Trophoblast cell (in vitro differentiated cells and primary cell): ENCODE data around the gene ABHD16A.
A peak's percentile ranks its signal among the peaks of the same experiment; 100 is the strongest.

Source experiments
- DNase-seq, 2 donors: peaks; one replicate each; pipeline ENCODE4 v3.0.0-alpha.2; 2016
- H2AFZ ChIP-seq: 2 replicates; pipeline ENCODE4 v1.6.1; 2013; ENCODE audit warnings: low read length, moderate library complexity, mild to moderate bottlenecking; ENCODE audit not compliant: insufficient read depth, poor library complexity
- H2AK5ac ChIP-seq: 2 replicates; pipeline ENCODE4 v1.6.1; 2013; ENCODE audit warnings: mild to moderate bottlenecking, low read length
- H2BK120ac ChIP-seq: 2 replicates; pipeline ENCODE4 v1.6.1; 2013; ENCODE audit warnings: low read length, mild to moderate bottlenecking, moderate library complexity; ENCODE audit not compliant: insufficient read depth, poor library complexity
- H2BK12ac ChIP-seq: 2 replicates; pipeline ENCODE4 v1.6.1; 2013; ENCODE audit warnings: mild to moderate bottlenecking, low read length, moderate library complexity
- H2BK5ac ChIP-seq: 2 replicates; pipeline ENCODE4 v1.6.1; 2013; ENCODE audit warnings: low read length, low read depth, moderate library complexity, mild to moderate bottlenecking; ENCODE audit not compliant: poor library complexity
- H3K14ac ChIP-seq: 2 replicates; pipeline ENCODE4 v1.6.1; 2013; ENCODE audit warnings: mild to moderate bottlenecking, low read length
- H3K18ac ChIP-seq: 2 replicates; pipeline ENCODE4 v1.6.1; 2013; ENCODE audit warnings: mild to moderate bottlenecking, low read length
- H3K23ac ChIP-seq: 2 replicates; pipeline ENCODE4 v1.6.1; 2013; ENCODE audit warnings: low read length
- H3K27ac ChIP-seq: 2 replicates; pipeline ENCODE4 v1.5.1; 2013; ENCODE audit warnings: low read depth, mild to moderate bottlenecking, inconsistent platforms, low read length, moderate library complexity
- H3K27me3 ChIP-seq: 2 replicates; pipeline ENCODE4 v1.6.1; 2013; ENCODE audit warnings: inconsistent platforms, mild to moderate bottlenecking, low read length, moderate library complexity; ENCODE audit not compliant: insufficient read depth
- H3K36me3 ChIP-seq, 2 experiments: 1 replicate in 1 of 2; 2 replicates in 1 of 2; pipeline ENCODE4 v1.6.1; 2013; ENCODE audit warnings: low read length in 2 of 2, mild to moderate bottlenecking in 2 of 2, moderate library complexity in 1 of 2; ENCODE audit not compliant: insufficient read depth in 2 of 2, control insufficient read depth in 1 of 2
- H3K4ac ChIP-seq: 2 replicates; pipeline ENCODE4 v1.6.1; 2013; ENCODE audit warnings: low read depth, mild to moderate bottlenecking, low read length, moderate library complexity
- H3K4me1 ChIP-seq, 2 experiments: 1 replicate in 1 of 2; 2 replicates in 1 of 2; pipeline ENCODE4 v1.6.1; 2013; ENCODE audit warnings: low read length in 2 of 2, mild to moderate bottlenecking in 2 of 2, moderate library complexity in 1 of 2; ENCODE audit not compliant: insufficient read depth in 2 of 2, control insufficient read depth in 1 of 2
- H3K4me2 ChIP-seq: 2 replicates; pipeline ENCODE4 v1.6.1; 2013; ENCODE audit warnings: inconsistent platforms, mild to moderate bottlenecking, low read length, moderate library complexity
- H3K4me3 ChIP-seq: 2 replicates; pipeline ENCODE4 v1.5.1; 2013; ENCODE audit warnings: mild to moderate bottlenecking, low read depth, low read length, inconsistent platforms
- H3K79me1 ChIP-seq: one replicate; pipeline ENCODE4 v1.6.1; 2013; ENCODE audit warnings: low read length
- H3K79me2 ChIP-seq: 2 replicates; pipeline ENCODE4 v1.6.1; 2013; ENCODE audit warnings: low read length, mild to moderate bottlenecking; ENCODE audit not compliant: control insufficient read depth, insufficient read depth, poor library complexity
- H3K9ac ChIP-seq: 2 replicates; pipeline ENCODE4 v1.6.1; 2013; ENCODE audit warnings: mild to moderate bottlenecking, low read length
- H3K9me3 ChIP-seq: 2 replicates; pipeline ENCODE4 v1.6.1; 2013; ENCODE audit warnings: low read depth, mild to moderate bottlenecking, control low read depth, inconsistent platforms, low read length; ENCODE audit not compliant: insufficient read depth
- H4K12ac ChIP-seq: 2 replicates; pipeline ENCODE4 v1.6.1; 2013; ENCODE audit warnings: low read depth, mild to moderate bottlenecking, low read length, moderate library complexity
- H4K8ac ChIP-seq: 2 replicates; pipeline ENCODE4 v1.6.1; 2013; ENCODE audit warnings: low read depth, mild to moderate bottlenecking, low read length, moderate library complexity
- H4K91ac ChIP-seq: one replicate; pipeline ENCODE4 v1.6.1; 2013; ENCODE audit warnings: low read depth, mild to moderate bottlenecking, low read length, moderate library complexity
- WGBS: extraction: QIAGEN DNeasy Blood & Tissue Kit; methylation state at CpG from one replicate; pipeline ENCODE4 v1.1.7; 2013; ENCODE audit warnings: missing lambda C conversion rate; ENCODE audit not compliant: insufficient read length, insufficient coverage; ENCODE audit errors: extremely low coverage; 5-methylcytosine and 5-hydroxymethylcytosine counted together

The ABHD16A gene

DNA sequence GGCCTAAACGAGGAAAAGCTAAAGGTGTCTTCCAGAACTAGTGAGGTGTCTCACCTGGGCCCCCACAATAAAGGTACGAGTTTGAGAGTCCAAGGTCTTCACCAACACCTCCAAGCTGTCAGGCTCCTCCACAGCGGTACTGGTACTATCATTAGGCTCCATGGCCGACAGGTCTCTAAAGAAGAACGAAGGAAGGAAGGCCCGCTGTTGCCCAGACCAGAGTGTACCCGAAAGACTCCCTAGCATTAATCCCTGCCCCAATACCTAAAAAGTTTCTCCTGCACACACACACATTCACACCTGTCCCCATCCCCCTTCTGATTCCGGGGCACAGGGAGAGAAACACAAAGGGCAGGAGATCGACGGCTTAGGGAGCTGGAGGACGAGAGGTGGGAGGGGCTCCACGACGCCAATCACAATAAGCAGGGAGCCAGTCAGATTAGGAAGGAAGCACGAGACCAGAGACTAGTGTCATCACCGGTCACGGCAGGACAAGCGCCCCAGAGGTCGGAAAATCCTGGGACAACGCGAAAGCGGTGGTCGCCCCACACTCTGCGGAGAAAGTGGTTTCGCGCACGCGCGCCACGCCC lies 51.4 kb downstream of the ABHD16A start:
- no peaks in the 10 kb centered on the region for H3K9me3 ChIP-seq
- WGBS: no CpG with 5 or more reads among the region's 29 CpGs
- H2BK12ac ChIP-seq: no peak overlapping the region

DNA sequence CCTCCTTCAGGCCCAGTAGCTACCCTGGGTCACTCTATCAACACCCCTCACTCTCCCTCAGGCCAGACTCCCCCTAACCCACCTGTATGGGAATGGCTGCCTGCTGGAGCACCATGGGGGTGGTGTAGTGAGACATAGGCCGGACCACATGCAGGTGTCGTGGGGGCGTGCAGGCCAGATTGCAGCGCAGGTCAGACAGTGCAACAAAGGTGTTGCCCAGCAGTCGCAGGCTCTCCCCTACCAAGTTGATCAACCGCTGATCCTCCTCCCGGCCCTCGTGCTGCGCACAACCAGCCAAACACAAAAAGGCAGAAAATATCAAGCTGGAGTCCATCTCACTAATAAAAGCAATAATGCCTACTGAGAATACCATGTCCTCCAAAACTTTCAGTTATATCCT lies 57.8 kb downstream of the ABHD16A start:
- H3K4ac ChIP-seq: no peak overlapping the region
- no peak overlapping the region for H3K23ac ChIP-seq
- H4K12ac ChIP-seq: no peak overlapping the region
- no peaks in the 10 kb centered on the region for H3K27me3 ChIP-seq
- H4K8ac ChIP-seq: no peak overlapping the region
- WGBS: no CpG with 5 or more reads among the region's 9 CpGs
- no peak overlapping the region for H3K27ac ChIP-seq
- H2AK5ac ChIP-seq: no peak overlapping the region
- H3K4me1 ChIP-seq: no peaks in the 10 kb centered on the region
- no peak overlapping the region for H3K18ac ChIP-seq
- H2BK5ac ChIP-seq: no peak overlapping the region
- H3K79me2 ChIP-seq: no peaks in the 10 kb centered on the region
- H3K4me2 ChIP-seq: no peak overlapping the region
- no peak for DNase-seq
- H3K14ac ChIP-seq: no peak overlapping the region
- no peaks in the 10 kb centered on the region for H3K79me1 ChIP-seq
- H3K9ac ChIP-seq: no peak overlapping the region
- H2AFZ ChIP-seq: no peak overlapping the region
- H3K9me3 ChIP-seq: peaks cover 4% of the 10 kb centered on the region
- H3K36me3 ChIP-seq: peaks cover 70 to 83% of the 10 kb centered on the region in 2 experiments
- H2BK120ac ChIP-seq: no peak overlapping the region
- no peak overlapping the region for H3K4me3 ChIP-seq
- H4K91ac ChIP-seq: no peak overlapping the region
- no peak overlapping the region for H2BK12ac ChIP-seq

More for the DNA sequence above, 51.4 kb downstream of the ABHD16A start:
- Histone ChIP-seq H3K36me3 (peaks cover 24 to 34% of the 10 kb centered on the region in 2 experiments), H2AFZ (peak overlapping the region; percentile 30), H3K27ac (peak overlapping the region; percentile 93), H3K4me1 (peaks cover 6 to 9% of the 10 kb centered on the region in 2 experiments), H2BK120ac (peak overlapping the region; percentile 83), H3K23ac (no peak overlapping the region), H3K4ac (peak overlapping the region; percentile 82), H3K4me2 (peak overlapping the region; percentile 69), H2BK5ac (peak overlapping the region; percentile 92), H2AK5ac (peak overlapping the region; percentile 76), H4K91ac (peak overlapping the region; percentile 92), H3K4me3 (peak overlapping the region; percentile 90), H4K8ac (peak overlapping the region; percentile 96), H3K79me2 (peaks cover 7% of the 10 kb centered on the region), H3K9ac (peak overlapping the region; percentile 86), H4K12ac (peak overlapping the region; percentile 88), H3K14ac (peak overlapping the region; percentile 95), H3K18ac (peak overlapping the region; percentile 87), H3K27me3 (no peaks in the 10 kb centered on the region), H3K79me1 (peaks cover 17% of the 10 kb centered on the region)
- DNase-seq: peak; percentile 74 to 82

DNA sequence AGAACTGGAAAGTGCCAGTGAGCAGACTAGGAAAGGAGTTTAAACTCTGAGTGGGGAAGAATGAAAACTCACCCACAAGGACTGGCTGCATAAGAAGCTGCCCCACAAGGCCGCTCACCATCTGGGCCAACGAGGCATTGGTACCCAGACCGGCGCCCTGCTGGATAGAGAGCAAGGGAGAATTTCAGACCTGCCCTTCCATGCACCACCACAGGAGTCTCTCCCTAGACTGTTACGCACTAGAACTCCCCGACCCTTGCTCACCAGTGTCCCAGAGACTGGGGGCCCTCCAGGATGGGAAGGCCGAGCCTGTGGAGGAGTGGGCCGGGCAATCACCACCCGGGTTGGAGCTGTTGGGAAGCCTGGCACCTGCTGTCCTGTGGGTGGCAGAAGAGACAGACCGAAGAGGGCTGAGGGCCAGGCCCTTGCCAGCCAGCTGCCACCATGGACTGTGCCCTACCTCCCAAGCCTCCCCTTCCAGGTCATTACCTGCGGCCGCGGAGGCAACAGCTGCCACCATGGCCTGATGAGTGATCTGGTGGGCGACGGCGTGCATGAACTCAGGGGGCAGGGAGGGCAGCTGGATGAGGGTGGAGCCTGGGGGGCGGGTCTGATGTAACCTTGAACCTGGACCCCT lies 59.2 kb downstream of the ABHD16A start:
- no peak overlapping the region for H4K91ac ChIP-seq
- H3K23ac ChIP-seq: no peak overlapping the region
- no peak overlapping the region for H4K8ac ChIP-seq
- H2AK5ac ChIP-seq: no peak overlapping the region
- no peak overlapping the region for H3K4me3 ChIP-seq
- WGBS: no CpG with 5 or more reads among the region's 17 CpGs
- no peak overlapping the region for H3K18ac ChIP-seq
- no peak for DNase-seq
- no peaks in the 10 kb centered on the region for H3K79me2 ChIP-seq
- H3K9me3 ChIP-seq: peaks cover 4% of the 10 kb centered on the region
- H3K36me3 ChIP-seq: peaks cover 75 to 89% of the 10 kb centered on the region in 2 experiments
- no peak overlapping the region for H2BK5ac ChIP-seq
- H2AFZ ChIP-seq: no peak overlapping the region
- H2BK12ac ChIP-seq: no peak overlapping the region
- H3K4ac ChIP-seq: no peak overlapping the region
- no peak overlapping the region for H3K4me2 ChIP-seq
- H3K4me1 ChIP-seq: no peaks in the 10 kb centered on the region
- no peak overlapping the region for H2BK120ac ChIP-seq
- no peaks in the 10 kb centered on the region for H3K79me1 ChIP-seq
- H3K27me3 ChIP-seq: no peaks in the 10 kb centered on the region
- no peak overlapping the region for H3K14ac ChIP-seq
- H3K9ac ChIP-seq: no peak overlapping the region
- H3K27ac ChIP-seq: no peak overlapping the region
- no peak overlapping the region for H4K12ac ChIP-seq

DNA sequence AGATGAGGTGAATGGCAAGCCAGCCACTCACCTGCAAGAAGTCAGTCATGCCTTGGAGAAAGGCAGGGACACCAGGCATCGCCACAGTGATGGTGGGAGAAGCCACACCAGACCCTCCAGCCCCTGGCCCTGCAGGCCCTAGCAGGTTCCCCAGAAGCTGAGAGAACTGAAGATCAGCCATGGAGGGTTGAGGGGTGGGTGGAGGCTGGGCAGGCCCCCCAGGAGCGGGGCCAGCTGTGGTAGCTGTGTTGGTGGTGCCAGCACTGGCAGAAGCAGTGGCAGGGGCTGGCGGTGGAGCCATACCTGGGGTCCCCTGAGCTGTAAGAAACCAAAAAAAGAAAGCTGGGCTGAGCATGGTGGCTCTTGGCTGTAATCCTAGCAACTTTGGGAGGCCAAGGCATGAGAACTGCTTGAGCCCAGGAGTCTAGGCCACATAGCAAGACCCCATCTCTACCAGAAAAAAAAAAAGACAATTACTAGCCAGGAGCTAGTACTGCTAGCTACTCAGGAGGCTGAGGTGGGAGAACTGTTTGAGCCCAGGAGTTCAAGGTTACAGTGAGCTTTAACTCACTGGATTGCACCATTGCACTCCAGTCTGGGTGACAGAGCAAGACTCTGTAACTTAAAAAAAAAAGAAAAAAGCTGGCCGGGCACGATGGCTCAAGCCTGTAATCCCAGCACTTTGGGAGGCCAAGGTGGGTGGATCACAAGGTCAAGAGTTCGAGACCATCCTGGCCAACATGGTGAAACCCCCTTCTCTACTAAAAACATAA lies 60.1 kb downstream of the ABHD16A start:
- H2AK5ac ChIP-seq: no peak overlapping the region
- H3K79me2 ChIP-seq: no peaks in the 10 kb centered on the region
- H3K18ac ChIP-seq: no peak overlapping the region
- no peak overlapping the region for H3K14ac ChIP-seq
- H3K23ac ChIP-seq: no peak overlapping the region
- H3K4me1 ChIP-seq: no peaks in the 10 kb centered on the region
- H3K27ac ChIP-seq: no peak overlapping the region
- H3K4me3 ChIP-seq: no peak overlapping the region
- no peak overlapping the region for H3K4ac ChIP-seq
- no peak overlapping the region for H2BK5ac ChIP-seq
- H3K79me1 ChIP-seq: no peaks in the 10 kb centered on the region
- H3K9ac ChIP-seq: no peak overlapping the region
- no peak overlapping the region for H4K91ac ChIP-seq
- H2AFZ ChIP-seq: no peak overlapping the region
- H3K9me3 ChIP-seq: peaks cover 4% of the 10 kb centered on the region
- no peak for DNase-seq
- H4K8ac ChIP-seq: no peak overlapping the region
- peaks cover 69 to 83% of the 10 kb centered on the region in 2 experiments for H3K36me3 ChIP-seq
- H2BK12ac ChIP-seq: no peak overlapping the region
- H3K4me2 ChIP-seq: no peak overlapping the region
- no peak overlapping the region for H2BK120ac ChIP-seq
- no CpG with 5 or more reads among the region's 6 CpGs for WGBS
- H4K12ac ChIP-seq: no peak overlapping the region
- H3K27me3 ChIP-seq: no peaks in the 10 kb centered on the region
